ENCODE results near the gene RAMACL.

- TF ChIP-seq CTCF (conservative IDR thresholded peaks at IDR 0.05; ENCODE audit: low read length) (no peak), EZH2phosphoT487 (IDR thresholded peaks at IDR 0.05; ENCODE audit: borderline replicate concordance, low read depth, low read length) (no peak)
Observed at GRCh38 chr6:166591026-166591425, 4.5 kb upstream of the RAMACL start.
